ENCODE results near the gene CHRM5.

DNA sequence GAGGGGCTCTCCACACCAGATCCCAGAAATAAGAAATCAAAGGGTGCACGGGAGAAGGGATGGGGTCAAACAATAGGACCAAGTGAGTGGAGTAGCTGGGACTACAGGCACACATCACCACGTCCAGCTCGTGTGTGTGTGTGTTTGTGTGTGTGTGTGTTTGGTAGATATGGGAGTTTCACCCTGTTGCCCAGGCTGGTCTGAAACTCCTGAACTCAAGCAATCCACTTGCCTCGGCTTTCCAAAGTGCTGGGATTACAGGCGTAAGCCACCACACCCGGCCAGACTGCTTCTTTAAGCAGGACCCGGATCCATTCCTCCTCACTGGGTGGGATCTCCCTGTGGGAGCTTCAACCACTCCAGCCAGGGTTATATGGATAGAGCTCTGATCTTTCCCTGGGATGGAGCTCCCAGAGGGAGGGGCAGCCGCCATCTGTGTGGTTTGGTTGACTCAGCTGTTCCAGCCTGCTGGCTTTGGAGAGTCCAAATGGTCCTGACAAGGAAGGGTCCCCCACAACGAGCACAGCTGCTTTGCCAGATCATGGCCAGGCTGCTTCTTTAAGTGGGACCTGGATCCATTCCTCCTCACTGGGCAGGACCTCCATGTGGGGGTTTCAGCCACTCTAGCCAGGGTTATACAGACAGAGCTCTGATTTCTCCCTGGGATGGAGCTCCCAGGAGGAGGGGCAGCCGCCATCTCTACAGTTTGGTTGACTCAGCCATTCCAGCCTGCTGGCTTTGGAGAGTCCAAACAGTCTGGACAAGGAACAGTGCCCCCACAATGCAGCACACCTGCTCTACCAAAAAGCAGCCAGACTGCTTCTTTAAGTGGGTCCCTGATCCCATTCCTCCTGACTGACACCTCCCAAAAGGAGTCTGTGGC is 79.8 kb downstream of the CHRM5 start:
- TF ChIP-seq, protein P1, sequence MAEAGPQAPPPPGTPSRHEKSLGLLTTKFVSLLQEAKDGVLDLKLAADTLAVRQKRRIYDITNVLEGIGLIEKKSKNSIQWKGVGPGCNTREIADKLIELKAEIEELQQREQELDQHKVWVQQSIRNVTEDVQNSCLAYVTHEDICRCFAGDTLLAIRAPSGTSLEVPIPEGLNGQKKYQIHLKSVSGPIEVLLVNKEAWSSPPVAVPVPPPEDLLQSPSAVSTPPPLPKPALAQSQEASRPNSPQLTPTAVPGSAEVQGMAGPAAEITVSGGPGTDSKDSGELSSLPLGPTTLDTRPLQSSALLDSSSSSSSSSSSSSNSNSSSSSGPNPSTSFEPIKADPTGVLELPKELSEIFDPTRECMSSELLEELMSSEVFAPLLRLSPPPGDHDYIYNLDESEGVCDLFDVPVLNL (CRISPR knock-in tag; IDR thresholded peaks at IDR 0.05; ENCODE audit: low read depth) = no peak
- TF ChIP-seq, protein P2, sequence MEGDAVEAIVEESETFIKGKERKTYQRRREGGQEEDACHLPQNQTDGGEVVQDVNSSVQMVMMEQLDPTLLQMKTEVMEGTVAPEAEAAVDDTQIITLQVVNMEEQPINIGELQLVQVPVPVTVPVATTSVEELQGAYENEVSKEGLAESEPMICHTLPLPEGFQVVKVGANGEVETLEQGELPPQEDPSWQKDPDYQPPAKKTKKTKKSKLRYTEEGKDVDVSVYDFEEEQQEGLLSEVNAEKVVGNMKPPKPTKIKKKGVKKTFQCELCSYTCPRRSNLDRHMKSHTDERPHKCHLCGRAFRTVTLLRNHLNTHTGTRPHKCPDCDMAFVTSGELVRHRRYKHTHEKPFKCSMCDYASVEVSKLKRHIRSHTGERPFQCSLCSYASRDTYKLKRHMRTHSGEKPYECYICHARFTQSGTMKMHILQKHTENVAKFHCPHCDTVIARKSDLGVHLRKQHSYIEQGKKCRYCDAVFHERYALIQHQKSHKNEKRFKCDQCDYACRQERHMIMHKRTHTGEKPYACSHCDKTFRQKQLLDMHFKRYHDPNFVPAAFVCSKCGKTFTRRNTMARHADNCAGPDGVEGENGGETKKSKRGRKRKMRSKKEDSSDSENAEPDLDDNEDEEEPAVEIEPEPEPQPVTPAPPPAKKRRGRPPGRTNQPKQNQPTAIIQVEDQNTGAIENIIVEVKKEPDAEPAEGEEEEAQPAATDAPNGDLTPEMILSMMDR (IDR thresholded peaks at IDR 0.05 in 2 of 3, conservative IDR thresholded peaks at IDR 0.05 in 1 of 3; ENCODE audit: insufficient read depth in 2 of 3, low read depth in 1 of 3, low read length in 3 of 3) = no peak
- TF ChIP-seq PHF21A (IDR thresholded peaks at IDR 0.05; ENCODE audit: borderline replicate concordance, low read depth) (no peak), TRIM28 (IDR thresholded peaks at IDR 0.05) (no peak), TARDBP (IDR thresholded peaks at IDR 0.05) (no peak), SMC3 (conservative IDR thresholded peaks at IDR 0.05; ENCODE audit: insufficient read depth, low read depth, low read length) (no peak), SNRNP70 (optimal IDR thresholded peaks at IDR 0.05; ENCODE audit: low read depth, low read length) (no peak), ZNF707 (CRISPR knock-in tag; conservative IDR thresholded peaks at IDR 0.05) (no peak), MEF2D (tag; conservative IDR thresholded peaks at IDR 0.05; ENCODE audit: low read depth) (no peak), POLR2A (conservative IDR thresholded peaks at IDR 0.05) (no peak), ADNP (tag; IDR thresholded peaks at IDR 0.05) (no peak)
- TF ChIP-seq, protein P3, sequence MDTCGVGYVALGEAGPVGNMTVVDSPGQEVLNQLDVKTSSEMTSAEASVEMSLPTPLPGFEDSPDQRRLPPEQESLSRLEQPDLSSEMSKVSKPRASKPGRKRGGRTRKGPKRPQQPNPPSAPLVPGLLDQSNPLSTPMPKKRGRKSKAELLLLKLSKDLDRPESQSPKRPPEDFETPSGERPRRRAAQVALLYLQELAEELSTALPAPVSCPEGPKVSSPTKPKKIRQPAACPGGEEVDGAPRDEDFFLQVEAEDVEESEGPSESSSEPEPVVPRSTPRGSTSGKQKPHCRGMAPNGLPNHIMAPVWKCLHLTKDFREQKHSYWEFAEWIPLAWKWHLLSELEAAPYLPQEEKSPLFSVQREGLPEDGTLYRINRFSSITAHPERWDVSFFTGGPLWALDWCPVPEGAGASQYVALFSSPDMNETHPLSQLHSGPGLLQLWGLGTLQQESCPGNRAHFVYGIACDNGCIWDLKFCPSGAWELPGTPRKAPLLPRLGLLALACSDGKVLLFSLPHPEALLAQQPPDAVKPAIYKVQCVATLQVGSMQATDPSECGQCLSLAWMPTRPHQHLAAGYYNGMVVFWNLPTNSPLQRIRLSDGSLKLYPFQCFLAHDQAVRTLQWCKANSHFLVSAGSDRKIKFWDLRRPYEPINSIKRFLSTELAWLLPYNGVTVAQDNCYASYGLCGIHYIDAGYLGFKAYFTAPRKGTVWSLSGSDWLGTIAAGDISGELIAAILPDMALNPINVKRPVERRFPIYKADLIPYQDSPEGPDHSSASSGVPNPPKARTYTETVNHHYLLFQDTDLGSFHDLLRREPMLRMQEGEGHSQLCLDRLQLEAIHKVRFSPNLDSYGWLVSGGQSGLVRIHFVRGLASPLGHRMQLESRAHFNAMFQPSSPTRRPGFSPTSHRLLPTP (IDR thresholded peaks at IDR 0.05; ENCODE audit: borderline replicate concordance, extremely low read depth, insufficient read length) = no peak
- TF ChIP-seq, protein P4, sequence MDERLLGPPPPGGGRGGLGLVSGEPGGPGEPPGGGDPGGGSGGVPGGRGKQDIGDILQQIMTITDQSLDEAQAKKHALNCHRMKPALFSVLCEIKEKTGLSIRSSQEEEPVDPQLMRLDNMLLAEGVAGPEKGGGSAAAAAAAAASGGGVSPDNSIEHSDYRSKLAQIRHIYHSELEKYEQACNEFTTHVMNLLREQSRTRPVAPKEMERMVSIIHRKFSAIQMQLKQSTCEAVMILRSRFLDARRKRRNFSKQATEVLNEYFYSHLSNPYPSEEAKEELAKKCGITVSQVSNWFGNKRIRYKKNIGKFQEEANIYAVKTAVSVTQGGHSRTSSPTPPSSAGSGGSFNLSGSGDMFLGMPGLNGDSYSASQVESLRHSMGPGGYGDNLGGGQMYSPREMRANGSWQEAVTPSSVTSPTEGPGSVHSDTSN (CRISPR knock-in tag; IDR thresholded peaks at IDR 0.05; ENCODE audit: low read depth) = no peak
- TF ChIP-seq, protein P4 (tag; conservative IDR thresholded peaks at IDR 0.05; ENCODE audit: low read depth) = no peak
- TF ChIP-seq, protein P5, sequence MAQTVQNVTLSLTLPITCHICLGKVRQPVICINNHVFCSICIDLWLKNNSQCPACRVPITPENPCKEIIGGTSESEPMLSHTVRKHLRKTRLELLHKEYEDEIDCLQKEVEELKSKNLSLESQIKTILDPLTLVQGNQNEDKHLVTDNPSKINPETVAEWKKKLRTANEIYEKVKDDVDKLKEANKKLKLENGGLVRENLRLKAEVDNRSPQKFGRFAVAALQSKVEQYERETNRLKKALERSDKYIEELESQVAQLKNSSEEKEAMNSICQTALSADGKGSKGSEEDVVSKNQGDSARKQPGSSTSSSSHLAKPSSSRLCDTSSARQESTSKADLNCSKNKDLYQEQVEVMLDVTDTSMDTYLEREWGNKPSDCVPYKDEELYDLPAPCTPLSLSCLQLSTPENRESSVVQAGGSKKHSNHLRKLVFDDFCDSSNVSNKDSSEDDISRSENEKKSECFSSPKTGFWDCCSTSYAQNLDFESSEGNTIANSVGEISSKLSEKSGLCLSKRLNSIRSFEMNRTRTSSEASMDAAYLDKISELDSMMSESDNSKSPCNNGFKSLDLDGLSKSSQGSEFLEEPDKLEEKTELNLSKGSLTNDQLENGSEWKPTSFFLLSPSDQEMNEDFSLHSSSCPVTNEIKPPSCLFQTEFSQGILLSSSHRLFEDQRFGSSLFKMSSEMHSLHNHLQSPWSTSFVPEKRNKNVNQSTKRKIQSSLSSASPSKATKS (CRISPR knock-in tag; IDR thresholded peaks at IDR 0.05) = no peak

Measured in K562 (cell line).